ENCODE results near the gene ISYNA1.

The ISYNA1 gene

GRCh38 chr19:18386543-18387271 is 51.2 kb downstream of the ISYNA1 start:
- no peaks in the 10 kb centered on the region for H3K9me3 ChIP-seq (ENCODE audit: low read length)
- H3K27me3 ChIP-seq (ENCODE audit: insufficient read depth, low read length): peaks cover 23% of the 10 kb centered on the region; the same call in 1 of the 2 replicates
- H3K4me1 ChIP-seq (ENCODE audit: insufficient read depth, low read length, severe bottlenecking): peaks cover 9% of the 10 kb centered on the region
- TF ChIP-seq CTCF (IDR thresholded peaks at IDR 0.05; ENCODE audit: low read length) (no peak), EZH2 (IDR thresholded peaks at IDR 0.05; ENCODE audit: borderline replicate concordance, low read length) (no peak)
- no peaks in the 10 kb centered on the region for H3K36me3 ChIP-seq (ENCODE audit: insufficient read depth, low read length)
- H3K4me2 ChIP-seq (ENCODE audit: low read length): no peak overlapping the region
- no peaks in the 10 kb centered on the region for H3F3A ChIP-seq (ENCODE audit: insufficient read depth, low read length)
- H3K9ac ChIP-seq (ENCODE audit: low read length): no peak overlapping the region
- H4K20me1 ChIP-seq (ENCODE audit: insufficient read depth, low read length): no peaks in the 10 kb centered on the region
- H2AFZ ChIP-seq (ENCODE audit: low read length): no peak overlapping the region
- no peak overlapping the region for H3K4me3 ChIP-seq (ENCODE audit: low read depth, low read length, poor library complexity, severe bottlenecking)
- H3K79me2 ChIP-seq (ENCODE audit: insufficient read depth, low read length): no peaks in the 10 kb centered on the region
- H3K9me2 ChIP-seq (ENCODE audit: low read depth, low read length): no peaks in the 10 kb centered on the region
- H3K27ac ChIP-seq (ENCODE audit: low read depth, low read length, poor library complexity, severe bottlenecking): no peak overlapping the region

GRCh38 chr19:18385675-18386542 is 52.0 kb downstream of the ISYNA1 start, which contains the start of gene GDF15:
GDF15 (plus strand) TSS chr19:18386158; CDS start chr19:18386190, 32 bp downstream.
- no peak within 1 kb of the TSS for H3K9ac ChIP-seq (ENCODE audit: low read length)
- no peaks in the 10 kb centered on the region for H3K9me2 ChIP-seq (ENCODE audit: low read depth, low read length)
- no peak within 1 kb of the TSS for H3K4me3 ChIP-seq (ENCODE audit: low read depth, low read length, poor library complexity, severe bottlenecking)
- H4K20me1 ChIP-seq (ENCODE audit: insufficient read depth, low read length): no peaks in the 10 kb centered on the region
- H3K9me3 ChIP-seq (ENCODE audit: low read length): no peaks in the 10 kb centered on the region
- no peak within 1 kb of the TSS for H3K27ac ChIP-seq (ENCODE audit: low read depth, low read length, poor library complexity, severe bottlenecking)
- H2AFZ ChIP-seq (ENCODE audit: low read length): no peak within 1 kb of the TSS
- peaks cover 23% of the 10 kb centered on the region; the same call in 1 of the 2 replicates for H3K27me3 ChIP-seq (ENCODE audit: insufficient read depth, low read length)
- no peaks in the 10 kb centered on the region for H3K36me3 ChIP-seq (ENCODE audit: insufficient read depth, low read length)
- no peaks in the 10 kb centered on the region for H3K79me2 ChIP-seq (ENCODE audit: insufficient read depth, low read length)
- no peak within 1 kb of the TSS for H3K4me2 ChIP-seq (ENCODE audit: low read length)
- TF ChIP-seq EZH2 (IDR thresholded peaks at IDR 0.05; ENCODE audit: borderline replicate concordance, low read length): no peak
- TF ChIP-seq CTCF (IDR thresholded peaks at IDR 0.05; ENCODE audit: low read length): peak; percentile 73
- peaks cover 9% of the 10 kb centered on the region for H3K4me1 ChIP-seq (ENCODE audit: insufficient read depth, low read length, severe bottlenecking)
- H3F3A ChIP-seq (ENCODE audit: insufficient read depth, low read length): no peaks in the 10 kb centered on the region

- Histone ChIP-seq H3F3A (ENCODE audit: insufficient read depth, low read length) (no peaks in the 10 kb centered on the region), H3K4me1 (ENCODE audit: insufficient read depth, low read length, severe bottlenecking) (peaks cover 9% of the 10 kb centered on the region), H3K4me2 (ENCODE audit: low read length) (no peak overlapping the region), H2AFZ (ENCODE audit: low read length) (no peak overlapping the region), H3K27me3 (ENCODE audit: insufficient read depth, low read length) (peaks cover 23% of the 10 kb centered on the region; the same call in 1 of the 2 replicates), H3K9me3 (ENCODE audit: low read length) (no peaks in the 10 kb centered on the region), H3K27ac (ENCODE audit: low read depth, low read length, poor library complexity, severe bottlenecking) (no peak overlapping the region), H3K79me2 (ENCODE audit: insufficient read depth, low read length) (no peaks in the 10 kb centered on the region), H3K9ac (ENCODE audit: low read length) (no peak overlapping the region), H4K20me1 (ENCODE audit: insufficient read depth, low read length) (no peaks in the 10 kb centered on the region), H3K36me3 (ENCODE audit: insufficient read depth, low read length) (no peaks in the 10 kb centered on the region), H3K4me3 (ENCODE audit: low read depth, low read length, poor library complexity, severe bottlenecking) (no peak overlapping the region), H3K9me2 (ENCODE audit: low read depth, low read length) (no peaks in the 10 kb centered on the region)
- no peak for TF ChIP-seq CTCF (IDR thresholded peaks at IDR 0.05; ENCODE audit: low read length)
- no peak for TF ChIP-seq EZH2 (IDR thresholded peaks at IDR 0.05; ENCODE audit: borderline replicate concordance, low read length)
These were observed 52.6 kb downstream of the ISYNA1 start for GRCh38 chr19:18385359-18385674.
